Activated T-cell treated with anti-CD3 and anti-CD28 coated beads, Interleukin-2, amount 50 U/mL, for 24 hours (primary cell): ENCODE data around the gene KRTAP4-7.
"Not testable (repeated sequence)": the region's sequence is repeated elsewhere in the genome, so short reads cannot be mapped to it uniquely, and the experiment has no call there.

Experiments used
- DNase-seq: peaks from one replicate; pipeline ENCODE4 v3.0.0-alpha.2; 2020
- H3K27ac Mint-ChIP-seq: 2 replicates; pipeline ENCODE4 v1.8.0; 2020; ENCODE audit warnings: mild to moderate bottlenecking, mixed read lengths
- H3K27me3 Mint-ChIP-seq: 2 replicates; pipeline ENCODE4 v1.8.0; 2020; ENCODE audit warnings: mixed read lengths
- H3K36me3 Mint-ChIP-seq: 2 replicates; pipeline ENCODE4 v1.8.0; 2020; ENCODE audit warnings: low read depth, mixed read lengths
- H3K4me1 Mint-ChIP-seq: 2 replicates; pipeline ENCODE4 v1.8.0; 2020; ENCODE audit warnings: low read depth, mixed read lengths
- H3K4me3 Mint-ChIP-seq: 2 replicates; pipeline ENCODE4 v1.8.0; 2020; ENCODE audit warnings: mild to moderate bottlenecking, moderate library complexity, mixed read lengths
- H3K9me3 Mint-ChIP-seq: 2 replicates; pipeline ENCODE4 v1.8.0; 2020; ENCODE audit warnings: mixed read lengths

Gene KRTAP4-7

DNA sequence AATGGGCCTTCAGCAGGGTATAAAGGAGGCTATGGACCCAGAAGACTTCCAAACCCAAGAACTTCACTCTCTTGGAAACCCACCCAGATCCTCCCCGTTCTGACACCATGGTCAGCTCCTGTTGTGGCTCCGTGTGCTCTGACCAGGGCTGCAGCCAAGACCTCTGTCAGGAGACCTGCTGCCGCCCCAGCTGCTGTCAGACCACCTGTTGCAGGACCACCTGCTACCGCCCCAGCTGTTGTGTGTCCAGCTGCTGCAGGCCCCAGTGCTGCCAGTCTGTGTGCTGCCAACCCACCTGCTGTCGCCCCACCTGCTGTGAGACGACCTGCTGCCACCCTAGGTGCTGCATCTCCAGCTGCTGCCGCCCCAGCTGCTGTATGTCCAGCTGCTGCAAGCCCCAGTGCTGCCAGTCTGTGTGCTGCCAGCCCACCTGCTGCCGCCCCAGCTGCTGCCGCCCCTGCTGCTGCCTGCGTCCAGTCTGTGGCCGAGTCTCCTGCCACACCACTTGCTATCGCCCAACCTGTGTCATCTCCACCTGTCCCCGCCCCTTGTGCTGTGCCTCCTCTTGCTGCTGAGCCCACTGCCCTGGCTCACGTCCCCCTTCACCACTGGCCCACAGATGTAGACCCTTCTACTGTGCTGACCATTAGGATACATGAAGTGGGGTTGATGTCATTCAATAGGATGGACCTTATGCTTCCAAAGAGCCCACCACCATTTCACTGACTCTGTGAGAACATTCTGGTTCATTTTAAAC lies at the start of gene KRTAP4-7:
TSS of gene KRTAP4-7 (plus strand) at position 51 of the 757 bp plus-strand sequence. CDS start at position 108, 57 bp downstream.
- not testable (repeated sequence) for H3K36me3 Mint-ChIP-seq, H3K4me3 Mint-ChIP-seq, H3K27ac Mint-ChIP-seq, H3K4me1 Mint-ChIP-seq, DNase-seq, H3K9me3 Mint-ChIP-seq
- H3K27me3 Mint-ChIP-seq, result peaks cover 24% of the 10 kb centered on the region

DNA sequence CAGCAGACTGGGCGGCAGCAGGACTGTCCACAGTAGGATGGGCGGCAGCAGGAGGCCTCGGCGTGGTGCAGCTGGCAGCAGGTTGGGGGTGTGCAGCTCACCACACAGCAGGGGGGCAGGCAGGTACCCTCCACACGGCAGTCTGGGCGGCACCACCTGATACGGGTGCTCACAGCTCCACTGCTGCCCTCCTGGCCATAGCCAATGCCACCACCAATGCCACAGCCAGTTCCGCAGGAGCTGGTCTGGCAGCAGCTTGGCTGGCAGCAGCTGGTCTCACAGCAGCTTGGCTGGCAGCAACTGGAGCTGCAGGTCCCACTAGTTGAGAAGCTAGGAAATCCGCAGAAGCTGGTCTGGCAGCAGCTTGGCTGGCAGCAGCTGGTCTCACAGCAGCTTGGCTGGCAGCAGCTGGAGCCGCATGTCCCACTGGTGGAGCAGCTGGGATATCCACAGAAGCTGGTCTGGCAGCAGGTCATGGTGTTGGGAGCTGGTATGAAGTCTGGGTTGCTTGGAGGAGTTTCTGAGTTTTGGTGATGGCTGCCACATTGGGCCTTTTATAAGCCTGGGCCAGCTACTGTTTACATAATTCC lies 49.5 kb upstream of the KRTAP4-7 start, which contains the start of gene KRTAP1-3:
TSS of gene KRTAP1-3 (minus strand) at position 529 of the 590 bp plus-strand sequence. CDS start at position 476, 53 bp downstream.
- DNase-seq, H3K9me3 Mint-ChIP-seq, H3K4me1 Mint-ChIP-seq, H3K4me3 Mint-ChIP-seq, H3K27ac Mint-ChIP-seq, H3K36me3 Mint-ChIP-seq: not testable (repeated sequence)
- H3K27me3 Mint-ChIP-seq, result peaks cover 41% of the 10 kb centered on the region

DNA sequence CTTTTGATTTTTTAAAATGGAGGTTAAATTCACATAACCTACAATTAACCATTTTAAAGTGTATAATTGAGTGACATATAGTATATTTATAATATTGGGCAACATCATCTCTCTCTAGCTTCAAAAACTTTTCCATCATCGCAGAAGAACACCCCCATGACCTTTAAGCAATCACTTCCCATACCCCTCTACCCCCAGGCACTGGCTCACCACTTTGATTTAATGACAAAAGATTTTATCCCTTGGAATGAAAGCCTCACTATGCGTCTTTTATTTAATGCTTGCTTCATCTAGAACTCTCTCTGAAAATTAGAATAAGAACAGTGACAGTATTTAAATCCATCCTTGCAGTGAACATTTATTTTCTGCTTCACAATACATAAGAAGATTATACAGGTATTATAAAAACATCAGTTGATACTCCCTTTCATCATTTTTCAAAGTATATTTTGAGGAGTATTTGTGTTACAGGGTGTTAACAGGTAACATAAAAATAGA lies 46.0 kb upstream of the KRTAP4-7 start:
- H3K27ac Mint-ChIP-seq, result no peak overlapping the region
- peaks cover 3% of the 10 kb centered on the region for H3K9me3 Mint-ChIP-seq
- DNase-seq, result no peak
- peaks cover 33% of the 10 kb centered on the region for H3K27me3 Mint-ChIP-seq
- H3K36me3 Mint-ChIP-seq, result no peaks in the 10 kb centered on the region
- H3K4me3 Mint-ChIP-seq, result no peak overlapping the region
- H3K4me1 Mint-ChIP-seq, result no peaks in the 10 kb centered on the region

DNA sequence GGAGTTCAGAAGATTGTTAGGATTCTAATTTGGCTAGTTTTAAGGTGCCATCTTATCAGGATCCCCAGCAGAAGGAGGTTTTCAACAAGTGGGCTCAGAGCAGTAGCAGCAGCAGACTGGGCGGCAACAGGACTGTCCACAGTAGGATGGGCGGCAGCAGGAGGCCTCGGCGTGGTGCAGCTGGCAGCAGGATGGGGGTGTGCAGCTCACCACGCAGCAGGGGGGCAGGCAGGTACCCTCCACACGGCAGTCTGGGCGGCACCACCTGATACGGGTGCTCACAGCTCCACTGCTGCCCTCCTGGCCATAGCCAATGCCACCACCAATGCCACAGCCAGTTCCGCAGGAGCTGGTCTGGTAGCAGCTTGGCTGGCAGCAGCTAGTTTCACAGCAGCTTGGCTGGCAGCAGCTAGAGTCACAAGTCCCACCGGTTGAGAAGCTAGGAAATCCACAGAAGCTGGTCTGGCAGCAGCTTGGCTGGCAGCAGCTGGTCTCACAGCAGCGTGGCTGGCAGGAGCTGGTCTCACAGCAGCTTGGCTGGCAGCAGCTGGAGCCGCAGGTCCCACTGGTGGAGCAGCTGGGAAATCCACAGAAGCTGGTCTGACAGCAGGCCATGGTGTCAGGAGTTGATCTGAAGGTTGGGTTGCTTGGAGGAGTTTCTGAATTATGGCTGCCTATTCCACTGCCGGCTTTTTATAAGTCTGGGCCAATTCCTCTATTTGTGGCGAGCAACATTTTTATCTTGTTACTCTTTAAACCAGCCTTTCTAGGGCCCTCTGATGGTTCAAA lies 43.0 kb upstream of the KRTAP4-7 start, which contains the start of gene KRTAP1-1:
TSS of gene KRTAP1-1 (minus strand) at position 668 of the 789 bp plus-strand sequence. CDS start at position 615, 53 bp downstream.
- H3K4me3 Mint-ChIP-seq, H3K27ac Mint-ChIP-seq, H3K4me1 Mint-ChIP-seq, H3K36me3 Mint-ChIP-seq, H3K9me3 Mint-ChIP-seq, DNase-seq: not testable (repeated sequence)
- H3K27me3 Mint-ChIP-seq, result peaks cover 26% of the 10 kb centered on the region

DNA sequence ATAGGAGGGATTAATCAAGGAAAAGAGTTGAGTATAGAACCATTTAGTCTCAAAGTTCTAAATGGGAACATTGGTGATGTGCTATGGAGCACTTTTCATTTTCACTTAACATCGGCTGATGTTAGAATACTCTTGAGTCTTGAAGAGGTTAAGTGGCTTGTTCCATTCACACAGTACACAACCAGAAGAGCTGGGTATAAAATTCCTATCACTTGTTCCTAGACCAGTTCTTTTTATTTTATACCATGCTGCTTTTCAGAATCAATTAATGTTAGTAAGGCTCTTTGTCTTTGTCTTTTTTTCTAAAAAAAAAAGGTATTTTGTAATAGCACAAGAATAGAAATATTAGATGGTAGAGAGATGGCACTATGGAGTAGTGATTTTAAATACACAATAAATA lies 41.0 kb upstream of the KRTAP4-7 start:
- no peaks in the 10 kb centered on the region for H3K4me1 Mint-ChIP-seq
- H3K27ac Mint-ChIP-seq, result no peak overlapping the region
- peaks cover 27% of the 10 kb centered on the region for H3K27me3 Mint-ChIP-seq
- H3K4me3 Mint-ChIP-seq, result no peak overlapping the region
- no peaks in the 10 kb centered on the region for H3K36me3 Mint-ChIP-seq
- DNase-seq, result no peak
- peaks cover 10% of the 10 kb centered on the region for H3K9me3 Mint-ChIP-seq

DNA sequence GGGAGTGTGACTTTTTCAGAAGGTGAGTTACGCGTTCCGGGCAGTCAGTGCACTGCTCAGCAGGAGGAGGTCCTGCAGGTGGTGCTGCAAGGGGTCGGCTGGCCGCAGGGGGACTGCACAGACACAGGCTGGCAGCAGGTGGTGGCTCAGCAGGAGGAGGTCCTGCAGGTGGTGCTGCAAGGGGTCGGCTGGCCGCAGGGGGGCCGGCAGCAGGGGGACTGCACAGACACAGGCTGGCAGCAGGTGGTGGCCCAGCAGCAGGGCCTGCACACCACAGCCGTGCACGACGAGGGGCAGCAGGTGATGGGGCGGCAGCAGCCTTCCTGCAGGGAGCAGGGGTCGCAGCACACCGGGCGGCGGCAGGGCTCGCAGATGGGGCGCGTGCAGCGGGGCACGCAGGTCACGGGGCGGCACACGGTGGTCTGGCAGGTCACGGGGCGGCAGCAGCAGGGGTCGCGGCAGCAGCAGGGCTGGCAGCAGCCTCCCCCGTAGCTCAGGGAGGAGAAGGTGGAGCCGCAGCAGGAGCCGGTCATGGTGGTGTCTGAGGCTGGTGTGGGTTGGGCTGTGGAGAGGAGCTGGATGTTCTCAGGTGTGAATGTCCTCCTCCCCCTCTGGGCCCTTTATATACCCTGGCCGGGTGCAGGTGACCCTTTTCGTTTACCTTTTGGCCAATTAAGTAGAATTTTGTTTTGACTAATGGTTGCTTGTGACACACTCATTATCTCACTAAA lies 37.0 kb upstream of the KRTAP4-7 start, which contains the start of gene KRTAP2-1:
TSS of gene KRTAP2-1 (minus strand) at position 582 of the 731 bp plus-strand sequence. CDS start at position 533, 49 bp downstream.
- H3K4me3 Mint-ChIP-seq, H3K27ac Mint-ChIP-seq, H3K4me1 Mint-ChIP-seq: not testable (repeated sequence)

DNA sequence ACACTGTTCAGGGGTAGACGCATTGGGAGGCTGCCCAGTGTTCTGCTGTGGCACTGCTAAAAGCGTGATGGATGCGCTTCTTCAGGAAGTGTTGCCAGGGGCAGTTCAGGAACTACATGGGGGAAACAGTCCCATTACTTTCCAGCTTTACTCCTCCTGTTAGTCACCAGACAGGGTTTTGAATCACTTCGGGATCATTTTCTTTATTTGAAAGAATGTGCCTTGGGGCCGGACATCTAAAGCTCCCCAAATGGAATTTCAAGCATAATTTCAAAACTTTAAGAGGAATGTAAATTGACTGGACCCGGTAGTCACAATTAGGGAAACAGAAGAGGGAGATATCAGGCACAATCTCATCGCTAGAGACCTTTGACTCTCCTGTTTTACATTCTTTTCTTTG lies 35.5 kb upstream of the KRTAP4-7 start:
- Mint-ChIP-seq H3K36me3 (no peaks in the 10 kb centered on the region), H3K27ac (no peak overlapping the region), H3K27me3 (peaks cover 35% of the 10 kb centered on the region), H3K9me3 (peaks cover 3% of the 10 kb centered on the region), H3K4me3 (no peak overlapping the region), H3K4me1 (no peaks in the 10 kb centered on the region)
- no peak for DNase-seq

More for the DNA sequence above, 37.0 kb upstream of the KRTAP4-7 start, which contains the start of gene KRTAP2-1:
- not testable (repeated sequence) for H3K9me3 Mint-ChIP-seq, DNase-seq, H3K36me3 Mint-ChIP-seq
- peaks cover 29% of the 10 kb centered on the region for H3K27me3 Mint-ChIP-seq

DNA sequence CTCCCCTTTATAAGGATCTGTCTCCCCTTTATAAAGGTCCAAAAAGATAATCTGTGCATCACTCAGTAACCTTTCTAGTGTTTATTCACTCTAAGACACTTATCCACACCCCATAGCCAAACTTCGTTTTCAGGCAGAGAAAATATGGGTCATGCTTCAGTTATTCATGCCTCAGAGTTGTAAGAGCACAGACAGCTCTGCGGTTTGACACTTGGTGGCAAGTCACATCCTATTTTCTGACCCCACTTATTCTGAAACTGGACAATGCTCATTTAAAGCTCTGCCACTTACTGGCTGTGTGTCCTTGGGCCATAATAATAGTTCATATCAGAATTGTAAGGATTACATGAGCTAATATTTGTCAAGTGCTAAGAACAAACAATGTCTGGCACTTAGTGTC lies 34.8 kb upstream of the KRTAP4-7 start:
- no peak overlapping the region for H3K27ac Mint-ChIP-seq
- no peak for DNase-seq
- no peaks in the 10 kb centered on the region for H3K9me3 Mint-ChIP-seq
- H3K36me3 Mint-ChIP-seq, result no peaks in the 10 kb centered on the region
- peaks cover 38% of the 10 kb centered on the region for H3K27me3 Mint-ChIP-seq
- H3K4me1 Mint-ChIP-seq, result no peaks in the 10 kb centered on the region
- H3K4me3 Mint-ChIP-seq, result no peak overlapping the region

DNA sequence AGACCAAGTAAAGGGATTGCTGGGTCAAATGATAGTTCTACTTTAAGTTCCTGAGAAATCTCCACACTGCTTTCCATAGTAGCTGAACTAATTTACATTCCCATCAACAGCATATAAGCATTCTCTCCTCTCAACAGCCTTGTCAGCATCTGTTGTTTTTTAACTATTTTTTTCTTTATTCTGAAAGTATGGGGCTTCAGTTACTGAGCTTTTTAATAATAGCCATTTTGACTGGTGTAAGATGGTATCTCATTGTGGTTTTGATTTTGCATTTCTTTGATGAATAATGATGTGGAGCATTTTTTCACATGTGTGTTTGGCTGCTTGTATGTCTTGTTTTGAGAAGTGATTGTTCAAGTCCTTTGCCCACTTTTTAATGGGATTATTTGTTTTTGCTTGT lies 31.4 kb upstream of the KRTAP4-7 start:
- H3K4me1 Mint-ChIP-seq, result no peaks in the 10 kb centered on the region

DNA sequence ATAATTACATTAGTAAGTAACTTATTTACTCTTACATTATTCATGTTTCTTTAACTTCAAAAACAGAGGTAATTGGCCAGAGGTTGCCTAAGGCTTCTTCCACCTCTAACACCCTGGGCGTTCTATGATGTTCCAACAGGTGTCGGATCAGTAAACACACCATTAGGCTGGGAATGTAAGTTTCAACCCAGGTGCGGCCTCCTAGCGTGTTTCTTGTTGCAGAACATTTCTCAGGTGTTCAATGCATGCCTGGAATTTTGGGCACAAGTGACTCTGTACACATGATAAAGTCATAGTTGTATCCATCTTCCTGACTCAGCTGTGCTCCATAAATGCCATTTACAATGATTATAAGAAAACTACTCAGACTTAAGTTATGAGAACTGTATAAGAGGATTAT lies 29.9 kb upstream of the KRTAP4-7 start:
- Mint-ChIP-seq H3K27ac (no peak overlapping the region), H3K9me3 (no peaks in the 10 kb centered on the region), H3K4me3 (no peak overlapping the region), H3K27me3 (peaks cover 50% of the 10 kb centered on the region), H3K4me1 (no peaks in the 10 kb centered on the region), H3K36me3 (no peaks in the 10 kb centered on the region)
- DNase-seq, result no peak

More for the DNA sequence above, 31.4 kb upstream of the KRTAP4-7 start:
- no peaks in the 10 kb centered on the region for H3K9me3 Mint-ChIP-seq
- peaks cover 47% of the 10 kb centered on the region for H3K27me3 Mint-ChIP-seq
- no peak overlapping the region for H3K27ac Mint-ChIP-seq
- no peak overlapping the region for H3K4me3 Mint-ChIP-seq
- no peak for DNase-seq
- H3K36me3 Mint-ChIP-seq, result no peaks in the 10 kb centered on the region

DNA sequence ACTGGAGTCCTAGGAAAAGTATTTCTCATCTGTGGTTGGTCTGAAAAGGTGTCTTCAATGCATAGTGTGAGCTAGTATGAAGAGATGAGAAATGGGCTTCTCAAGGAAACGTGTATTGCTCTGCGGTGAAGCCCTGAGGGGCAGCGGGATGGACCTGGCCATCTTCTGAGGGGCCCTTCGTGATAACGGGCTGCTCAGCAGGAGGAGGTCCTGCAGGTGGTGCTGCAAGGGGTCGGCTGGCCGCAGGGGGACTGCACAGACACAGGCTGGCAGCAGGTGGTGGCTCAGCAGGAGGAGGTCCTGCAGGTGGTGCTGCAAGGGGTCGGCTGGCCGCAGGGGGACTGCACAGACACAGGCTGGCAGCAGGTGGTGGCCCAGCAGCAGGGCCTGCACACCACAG lies 29.4 kb upstream of the KRTAP4-7 start:
- H3K4me1 Mint-ChIP-seq, H3K27ac Mint-ChIP-seq, H3K36me3 Mint-ChIP-seq, H3K9me3 Mint-ChIP-seq, H3K4me3 Mint-ChIP-seq, DNase-seq: not testable (repeated sequence)
- peaks cover 54% of the 10 kb centered on the region for H3K27me3 Mint-ChIP-seq

DNA sequence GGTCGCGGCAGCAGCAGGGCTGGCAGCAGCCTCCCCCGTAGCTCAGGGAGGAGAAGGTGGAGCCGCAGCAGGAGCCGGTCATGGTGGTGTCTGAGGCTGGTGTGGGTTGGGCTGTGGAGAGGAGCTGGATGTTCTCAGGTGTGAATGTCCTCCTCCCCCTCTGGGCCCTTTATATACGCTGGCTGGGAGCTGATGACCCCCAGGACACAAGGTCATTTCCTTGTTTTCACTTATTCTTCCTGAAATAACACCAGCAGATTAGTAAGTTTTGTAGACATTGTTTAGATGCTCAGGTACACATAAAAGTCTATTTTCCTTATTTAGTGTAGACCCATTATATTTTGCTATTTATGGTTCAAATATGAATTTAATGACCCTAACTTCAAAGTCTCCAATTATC lies 28.8 kb upstream of the KRTAP4-7 start, which contains the start of gene KRTAP2-2:
TSS of gene KRTAP2-2 (minus strand) at position 101 of the 400 bp plus-strand sequence. CDS start at position 82, 19 bp downstream.
- not testable (repeated sequence) for H3K36me3 Mint-ChIP-seq, H3K4me1 Mint-ChIP-seq, DNase-seq, H3K4me3 Mint-ChIP-seq, H3K9me3 Mint-ChIP-seq, H3K27ac Mint-ChIP-seq
- H3K27me3 Mint-ChIP-seq, result peaks cover 53% of the 10 kb centered on the region

DNA sequence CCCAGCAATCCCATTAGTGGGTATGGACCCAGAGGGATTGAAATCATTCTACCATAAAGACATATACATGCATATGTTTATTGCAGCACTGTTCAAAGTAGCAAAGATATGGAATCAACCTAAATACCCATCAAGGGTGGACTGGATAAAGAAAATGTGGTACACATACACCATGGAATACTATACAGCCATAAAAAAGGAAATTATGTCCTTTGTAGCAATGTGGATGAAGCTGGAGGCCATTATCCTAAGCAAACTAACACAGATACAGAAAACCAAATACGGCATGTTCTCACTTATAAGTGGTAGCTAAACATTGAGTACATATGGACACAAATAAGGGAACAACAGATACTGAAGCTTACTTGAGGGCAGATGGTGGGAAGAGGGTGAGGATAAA lies 26.4 kb upstream of the KRTAP4-7 start:
- no peak overlapping the region for H3K27ac Mint-ChIP-seq
- no peak for DNase-seq
- H3K36me3 Mint-ChIP-seq, result no peaks in the 10 kb centered on the region
- H3K4me1 Mint-ChIP-seq, result no peaks in the 10 kb centered on the region
- H3K4me3 Mint-ChIP-seq, result no peak overlapping the region
- H3K9me3 Mint-ChIP-seq, result no peaks in the 10 kb centered on the region
- H3K27me3 Mint-ChIP-seq, result peaks cover 56% of the 10 kb centered on the region

DNA sequence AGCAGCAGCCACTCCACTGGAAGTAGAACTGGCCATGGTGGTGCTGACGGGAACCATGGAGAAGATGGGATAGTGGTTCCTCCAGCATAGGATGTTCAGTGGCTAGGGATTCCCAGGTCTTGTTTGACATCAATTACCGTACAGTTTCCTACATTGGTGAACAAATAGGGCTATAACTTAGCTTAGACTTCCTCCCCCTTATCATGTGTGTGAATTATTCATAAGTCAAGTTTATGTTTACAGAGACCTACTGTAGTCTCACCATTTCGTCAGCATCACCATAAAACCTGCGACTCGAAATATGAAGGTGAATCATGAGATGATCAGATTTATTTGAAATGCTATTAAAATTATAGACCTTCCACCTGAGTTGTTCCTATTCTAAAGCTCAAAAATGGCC lies 25.2 kb upstream of the KRTAP4-7 start:
- no peak for DNase-seq
- H3K4me3 Mint-ChIP-seq, result no peak overlapping the region
- H3K36me3 Mint-ChIP-seq, result no peaks in the 10 kb centered on the region
- no peak overlapping the region for H3K27ac Mint-ChIP-seq
- H3K4me1 Mint-ChIP-seq, result no peaks in the 10 kb centered on the region
- H3K27me3 Mint-ChIP-seq, result peaks cover 55% of the 10 kb centered on the region
- no peaks in the 10 kb centered on the region for H3K9me3 Mint-ChIP-seq
